H1 (cell line): ENCODE data around the gene B3GAT1. TPM values are rescaled to one million over a fixed set of nuclear protein-coding genes. Genes with fewer than 3 reads are reported as not detected.

Source experiments
- CTCF ChIA-PET: fragments of 300-600 bp; sonication (Branson Sonifier 250); formaldehyde crosslinking; loops from one replicate; lab custom pipeline; 2021; ENCODE audit not compliant: partially characterized antibody; lab: Charles Lee
- POLR2A ChIA-PET: fragments of 300-600 bp; sonication (Branson Sonifier 250); formaldehyde crosslinking; loops from one replicate; lab custom pipeline; 2021; ENCODE audit warnings: inconsistent platforms; ENCODE audit not compliant: partially characterized antibody; lab: Charles Lee
- DNase-seq, 2 experiments: peaks; one replicate each; pipeline versions ENCODE4 v3.0.0 to v3.0.0-alpha.2; 2010 to 2022; ENCODE audit warnings: low spot score in 2 of 2, low read depth in 1 of 2, mixed read lengths in 1 of 2
- FAIRE-seq: peaks from 2 replicates; lab custom pipeline; 2011; peaks lifted over from hg19 to GRCh38; lab: Jason Lieb, UNC
- H2AFZ ChIP-seq: 2 replicates; pipeline ENCODE4 v1.8.1; 2012; ENCODE audit warnings: low read length, inconsistent platforms
- H2AK5ac ChIP-seq: 2 replicates; pipeline ENCODE4 v1.6.1; 2013; ENCODE audit warnings: low read depth, low read length
- H2BK120ac ChIP-seq: replicated peaks from 2 replicates; pipeline ENCODE3; 2013; ENCODE audit warnings: low read depth, low read length, inconsistent platforms
- H2BK12ac ChIP-seq: 2 replicates; pipeline ENCODE4 v1.6.1; 2013; ENCODE audit warnings: low read depth, low read length
- H2BK15ac ChIP-seq: 2 replicates; pipeline ENCODE4 v1.6.1; 2013; ENCODE audit warnings: low read length
- H2BK20ac ChIP-seq: 2 replicates; pipeline ENCODE4 v1.6.1; 2013; ENCODE audit warnings: low read length
- H2BK5ac ChIP-seq: 2 replicates; pipeline ENCODE4 v1.6.1; 2013; ENCODE audit warnings: low read depth, low read length
- H3K14ac ChIP-seq: 2 replicates; pipeline ENCODE4 v1.6.1; 2013; ENCODE audit warnings: inconsistent platforms; ENCODE audit not compliant: insufficient read length
- H3K18ac ChIP-seq: 2 replicates; pipeline ENCODE4 v1.6.1; 2013; ENCODE audit warnings: low read length; ENCODE audit errors: extremely low read depth
- H3K23ac ChIP-seq: 2 replicates; pipeline ENCODE4 v1.6.1; 2013; ENCODE audit warnings: inconsistent platforms; ENCODE audit not compliant: insufficient read length
- H3K23me2 ChIP-seq: 2 replicates; pipeline ENCODE4 v1.6.1; 2013; ENCODE audit warnings: low read depth, low read length
- H3K27ac ChIP-seq: 2 replicates; pipeline ENCODE4 v1.6.1; 2011; ENCODE audit warnings: low read depth, low read length, inconsistent platforms
- H3K27me3 ChIP-seq, 4 experiments: replicated peaks in 1 of 4; 1 replicate in 1 of 4; 2 replicates in 3 of 4; pipeline versions ENCODE4 v1.6.1 to v1.8.1; 2011 to 2013; ENCODE audit warnings: low read length in 3 of 4, mild to moderate bottlenecking in 3 of 4, inconsistent platforms in 2 of 4, mixed read lengths in 2 of 4, moderate library complexity in 1 of 4; ENCODE audit not compliant: control insufficient read depth in 3 of 4, insufficient read depth in 3 of 4; ENCODE audit errors: extremely low read depth in 1 of 4
- H3K36me3 ChIP-seq, 4 experiments: 2 replicates each; pipeline versions ENCODE4 v1.6.1 to v1.8.1; 2011 to 2013; ENCODE audit warnings: mild to moderate bottlenecking in 4 of 4, low read length in 3 of 4, moderate library complexity in 2 of 4, control low read depth in 1 of 4, inconsistent platforms in 1 of 4; ENCODE audit not compliant: insufficient read depth in 4 of 4, control insufficient read depth in 2 of 4
- H3K4ac ChIP-seq: replicated peaks from 2 replicates; pipeline ENCODE3; 2013; ENCODE audit warnings: low read length, low read depth, mixed read lengths, inconsistent platforms; ENCODE audit not compliant: insufficient read length
- H3K4me1 ChIP-seq, 4 experiments: replicated peaks in 1 of 4; 1 replicate in 1 of 4; 2 replicates in 3 of 4; pipeline versions ENCODE4 v1.6.1 to v1.8.1; 2011 to 2013; ENCODE audit warnings: low read length in 3 of 4, inconsistent platforms in 2 of 4, mixed read lengths in 1 of 4; ENCODE audit not compliant: insufficient read depth in 4 of 4, control insufficient read depth in 3 of 4
- H3K4me2 ChIP-seq, 2 experiments: 2 replicates each; pipeline versions ENCODE4 v1.6.1 to v1.8.1; 2011 to 2013; ENCODE audit warnings: low read depth in 2 of 2, low read length in 2 of 2, control low read depth in 1 of 2, inconsistent platforms in 1 of 2, mild to moderate bottlenecking in 1 of 2; ENCODE audit not compliant: insufficient read depth in 1 of 2
- H3K4me3 ChIP-seq, 4 experiments: fragments of 200-600, 300-600 bp in 1 of 4; sonication (generic), shearing (Covaris generic), sonication (Bioruptor Twin) in 1 of 4; 2 replicates each; pipeline versions ENCODE4 v1.5.1 to v1.8.1; 2011 to 2016; ENCODE audit warnings: low read length in 4 of 4, low read depth in 3 of 4, control low read depth in 2 of 4, inconsistent platforms in 2 of 4, mild to moderate bottlenecking in 2 of 4, mixed read lengths in 1 of 4, moderate library complexity in 1 of 4; ENCODE audit not compliant: insufficient read depth in 2 of 4; ENCODE audit errors: extremely low read depth in 1 of 4
- H3K56ac ChIP-seq: replicated peaks from 2 replicates; pipeline ENCODE3; 2013; ENCODE audit warnings: low read depth, mild to moderate bottlenecking, mixed read lengths, low read length, inconsistent platforms; ENCODE audit not compliant: insufficient read length
- H3K79me1 ChIP-seq: 2 replicates; pipeline ENCODE4 v1.6.1; 2013; ENCODE audit warnings: low read depth, low read length, control low read depth
- H3K79me2 ChIP-seq, 2 experiments: 2 replicates each; pipeline versions ENCODE4 v1.6.1 to v1.8.1; 2012 to 2013; ENCODE audit warnings: low read length in 2 of 2, mild to moderate bottlenecking in 2 of 2, inconsistent platforms in 1 of 2; ENCODE audit not compliant: insufficient read depth in 2 of 2, control insufficient read depth in 1 of 2
- H3K9ac ChIP-seq, 4 experiments: replicated peaks in 1 of 4; 1 replicate in 1 of 4; 2 replicates in 3 of 4; pipeline versions ENCODE4 v1.6.1 to v1.8.1; 2011 to 2013; ENCODE audit warnings: low read depth in 3 of 4, low read length in 3 of 4, control low read depth in 2 of 4, mild to moderate bottlenecking in 2 of 4, moderate library complexity in 2 of 4, inconsistent platforms in 1 of 4; ENCODE audit errors: extremely low read depth in 1 of 4
- H3K9me3 ChIP-seq, 2 experiments: 2 replicates each; pipeline versions ENCODE4 v1.6.1 to v1.8.1; 2012 to 2013; ENCODE audit warnings: mild to moderate bottlenecking in 2 of 2, moderate library complexity in 2 of 2, control low read depth in 1 of 2, inconsistent platforms in 1 of 2, low read depth in 1 of 2, low read length in 1 of 2, mixed read lengths in 1 of 2; ENCODE audit not compliant: insufficient read depth in 2 of 2
- H4K20me1 ChIP-seq, 2 experiments: replicated peaks in 1 of 2; 2 replicates each; pipeline versions ENCODE3 to v1.8.1; 2011 to 2013; ENCODE audit warnings: inconsistent platforms in 2 of 2, low read length in 2 of 2, mild to moderate bottlenecking in 1 of 2; ENCODE audit not compliant: insufficient read depth in 2 of 2, control insufficient read depth in 1 of 2
- H4K5ac ChIP-seq: 2 replicates; pipeline ENCODE4 v1.6.1; 2013; ENCODE audit warnings: low read length, low read depth, mixed read lengths, inconsistent platforms; ENCODE audit not compliant: insufficient read length
- H4K8ac ChIP-seq: 2 replicates; pipeline ENCODE4 v1.8.0; 2013; ENCODE audit warnings: mild to moderate bottlenecking, moderate library complexity, low read length, inconsistent platforms; ENCODE audit not compliant: insufficient read depth; ENCODE audit errors: extremely low read depth
- H4K91ac ChIP-seq: replicated peaks from 2 replicates; pipeline ENCODE3; 2013; ENCODE audit warnings: low read length, mixed read lengths, inconsistent platforms; ENCODE audit not compliant: insufficient read length
- SRF ChIP-seq: IDR thresholded peaks from 2 replicates; pipeline ENCODE4 v1.6.1; 2011; ENCODE audit warnings: mild to moderate bottlenecking, low read depth, low read length, moderate library complexity
- WGBS, 2 experiments: shearing (Covaris generic) in 1 of 2; methylation state at CpG; one replicate each; pipeline versions ENCODE4 v1.1.6 to v1.1.7; 2013 to 2015; ENCODE audit warnings: low lambda C conversion rate in 2 of 2, mixed read lengths in 2 of 2, inconsistent platforms in 1 of 2, low coverage in 1 of 2, missing lambda C conversion rate in 1 of 2; ENCODE audit not compliant: insufficient replicate concordance in 2 of 2, insufficient coverage in 1 of 2, insufficient read length in 1 of 2; ENCODE audit errors: extremely low coverage in 1 of 2, missing lambda C conversion rate in 1 of 2; 5-methylcytosine and 5-hydroxymethylcytosine counted together
- polyA plus RNA-seq, 7 experiments: library from polyadenylated mRNA; depleted of rRNA in 3 of 7; stranded (reverse) in 5 of 7; unstranded in 2 of 7; fragments of >200 nt in 5 of 7; fragments of 200-250 nt in 2 of 7; gene quantifications; 1 replicate in 5 of 7; 2 replicates in 1 of 7; 4 replicates in 1 of 7; pipeline versions ENCODE4 v1.2.1 to v1.2.3, GENCODE V29; 2011 to 2013; ENCODE audit warnings: missing spikeins in 2 of 7, mixed read lengths in 2 of 7
- total RNA-seq: library from RNA; stranded (reverse); fragmentation: NEBNext Ultra II Directional; extraction: Animal tissue kit (Norgen Biotek cat#: 25700); gene quantifications from 2 replicates; pipeline ENCODE4 v1.2.1, GENCODE V29; 2021

Gene B3GAT1
- total and polyA plus RNA-seq, 2 of the 8 experiments (the other 6 are each of a cell fraction or from before 2014, with no cell fraction given): 19.7 to 32.4 TPM

DNA sequence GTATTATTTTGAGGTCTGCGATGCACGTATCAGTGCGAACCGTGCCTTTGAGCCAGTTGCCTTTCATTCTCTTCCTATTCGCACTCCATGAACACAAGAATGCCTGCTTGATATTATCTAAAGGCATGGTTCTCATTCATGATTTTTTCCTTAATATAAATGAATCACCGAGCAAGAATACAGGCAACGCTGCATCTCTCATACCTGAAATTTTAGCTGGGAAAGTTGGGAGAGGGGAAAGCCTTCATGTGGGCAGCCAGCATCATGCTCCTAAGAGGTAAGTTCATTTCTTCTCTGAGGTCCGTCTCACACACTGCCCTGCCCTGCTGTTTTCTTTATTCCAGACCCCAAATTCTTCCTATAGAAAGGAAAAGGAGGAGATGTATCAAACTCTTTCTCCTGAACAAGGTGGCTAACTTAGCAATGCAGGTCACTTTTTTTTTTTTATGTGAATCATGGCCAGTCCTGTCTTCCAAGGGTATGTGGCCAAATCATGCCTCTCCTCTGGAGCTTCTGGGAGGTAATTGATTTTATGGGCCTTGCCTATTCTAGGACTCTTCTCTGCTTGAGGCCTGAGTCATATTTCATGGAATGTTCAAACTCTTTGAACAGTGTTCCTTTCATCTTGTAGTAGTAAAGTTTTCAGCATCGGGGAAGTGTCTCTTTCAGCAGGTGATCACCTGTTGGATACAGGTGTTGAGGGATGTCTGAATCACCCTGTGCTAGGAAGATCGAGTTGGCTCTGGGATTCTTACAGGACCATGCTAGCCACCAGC, 77.1 kb downstream of the B3GAT1 start:
- Histone ChIP-seq H3K79me2 (no peaks in the 10 kb centered on the region), H2BK5ac (no peak overlapping the region), H3K23me2 (peaks cover 8% of the 10 kb centered on the region; the same call in 1 of the 2 replicates), H3K79me1 (no peaks in the 10 kb centered on the region), H2BK15ac (no peak overlapping the region), H3K27me3 (peaks cover 0 to 36% (median 24%) of the 10 kb centered on the region in 4 experiments; a peak in 5 of 7 replicates), H3K23ac (no peak overlapping the region), H2AFZ (no peak overlapping the region), H3K56ac (no peak overlapping the region), H3K4me3 (no peak overlapping the region), H3K27ac (no peak overlapping the region), H3K9ac (no peak overlapping the region), H4K8ac (no peak overlapping the region), H2BK20ac (no peak overlapping the region), H2AK5ac (no peak overlapping the region), H3K9me3 (no peaks in the 10 kb centered on the region), H3K18ac (no peak overlapping the region), H2BK12ac (no peak overlapping the region), H3K4me2 (no peak overlapping the region), H4K91ac (no peak overlapping the region), H3K4me1 (peaks cover 0 to 5% (median 4%) of the 10 kb centered on the region in 4 experiments; a peak in 4 of 7 replicates), H4K5ac (no peak overlapping the region), H3K36me3 (no peaks in the 10 kb centered on the region), H3K14ac (no peak overlapping the region), H3K4ac (no peak overlapping the region), H4K20me1 (no peaks in the 10 kb centered on the region), H2BK120ac (no peak overlapping the region)
- ChIA-PET POLR2A (interaction anchor here (1.0 kb wide), 1 partner anchor 43 kb away, joined by 3 read pairs; no protein-coding TSS in a partner anchor), CTCF (interaction anchor here (1.4 to 2.0 kb wide), 2 partner anchors 65 to 73 kb away, joined by 4 to 9 read pairs; no protein-coding TSS in a partner anchor)
- FAIRE-seq (no peak), DNase-seq (no peak)
- whole genome bisulfite sequencing, 2 experiments: 93% methylated on average over 10 of the region's 10 CpGs; no CpG with 5 or more reads in 1 of the 2 experiments
- TF ChIP-seq SRF: no peak
